H7 (cell line): Measurements from ENCODE around the gene LCT. TPM values are rescaled to one million over a fixed set of nuclear protein-coding genes. Genes with fewer than 3 reads are reported as not detected.
"Not testable (repeated sequence)": the region's sequence is repeated elsewhere in the genome, so short reads cannot be mapped to it uniquely, and the experiment has no call there.

Source experiments
- DNase-seq: peaks from one replicate; pipeline ENCODE4 v3.0.0; 2012
- H3K27me3 ChIP-seq: 2 replicates; pipeline ENCODE4 v1.6.0; 2011; ENCODE audit warnings: mild to moderate bottlenecking, low read length; ENCODE audit not compliant: control insufficient read depth, insufficient read depth
- H3K36me3 ChIP-seq: replicated peaks from 2 replicates; pipeline ENCODE4 v1.5.1; 2011; ENCODE audit warnings: low read length; ENCODE audit not compliant: control insufficient read depth, insufficient read depth
- H3K4me3 ChIP-seq: 2 replicates; pipeline ENCODE4 v1.5.1; 2011; ENCODE audit warnings: low read depth, mild to moderate bottlenecking, control low read depth, low read length, moderate library complexity; ENCODE audit not compliant: insufficient read depth
- total RNA-seq: library from RNA; depleted of rRNA; stranded (reverse); fragments of >200 nt; shearing (Covaris generic); gene quantifications from 2 replicates; pipeline ENCODE4 v1.2.3, GENCODE V29; 2014; rRNA removed

Gene LCT
- total RNA-seq = 0.03 TPM in 1 of 2 replicates, not detected in the other

- Histone ChIP-seq H3K36me3 (peaks cover 7% of the 10 kb centered on the region), H3K4me3 (no peak within 1 kb of the TSS), H3K27me3 (no peaks in the 10 kb centered on the region)
- no peak for DNase-seq
Observed at GRCh38 chr2:135836596-135837270, at the start of gene LCT. Gene LCT (minus strand): TSS chr2:135837184. CDS start chr2:135837169, 15 bp downstream.

DNA sequence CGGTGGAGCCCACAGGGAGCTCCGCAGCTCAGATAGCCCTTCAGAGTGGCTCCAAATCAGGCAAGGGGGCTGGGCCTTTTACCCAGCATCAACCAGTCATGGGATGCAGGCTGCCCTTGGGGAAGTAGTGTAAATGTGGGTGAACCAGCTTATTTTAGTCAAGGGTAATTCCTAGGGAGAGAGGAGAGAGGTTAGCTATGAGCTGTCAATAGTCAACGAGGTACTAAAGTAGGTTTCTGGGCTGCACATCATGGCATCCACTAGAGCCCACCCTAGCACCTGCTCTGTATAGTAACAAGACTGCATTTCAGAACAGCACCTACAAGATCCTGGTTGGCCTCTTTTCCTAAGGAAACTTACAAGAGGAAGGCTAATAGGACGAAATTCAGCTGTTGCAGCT, 48.7 kb upstream of the LCT start:
- DNase-seq = no peak
- H3K27me3 ChIP-seq = no peaks in the 10 kb centered on the region
- H3K36me3 ChIP-seq = no peaks in the 10 kb centered on the region
- no peak overlapping the region for H3K4me3 ChIP-seq

DNA sequence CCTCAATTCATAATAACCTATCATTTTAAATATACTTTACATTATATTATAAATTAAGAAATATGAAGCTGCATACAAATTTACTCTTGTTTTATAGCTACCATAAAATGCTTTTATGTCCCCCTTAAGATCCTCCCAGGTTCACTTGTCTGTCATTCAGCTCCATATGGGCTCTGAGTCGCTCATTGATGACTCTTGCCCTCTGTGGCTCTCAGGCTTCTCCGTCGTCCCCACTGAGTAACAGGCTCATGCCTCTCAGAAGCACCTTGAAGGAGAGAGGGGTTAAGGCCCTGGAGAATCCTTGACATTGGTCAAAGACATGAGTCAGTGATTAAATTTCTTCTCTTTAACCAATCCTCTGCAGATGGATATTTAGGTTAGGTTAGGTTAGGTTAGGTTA, 45.4 kb upstream of the LCT start:
- no peaks in the 10 kb centered on the region for H3K36me3 ChIP-seq
- no peaks in the 10 kb centered on the region for H3K27me3 ChIP-seq
- H3K4me3 ChIP-seq = no peak overlapping the region
- DNase-seq = no peak

DNA sequence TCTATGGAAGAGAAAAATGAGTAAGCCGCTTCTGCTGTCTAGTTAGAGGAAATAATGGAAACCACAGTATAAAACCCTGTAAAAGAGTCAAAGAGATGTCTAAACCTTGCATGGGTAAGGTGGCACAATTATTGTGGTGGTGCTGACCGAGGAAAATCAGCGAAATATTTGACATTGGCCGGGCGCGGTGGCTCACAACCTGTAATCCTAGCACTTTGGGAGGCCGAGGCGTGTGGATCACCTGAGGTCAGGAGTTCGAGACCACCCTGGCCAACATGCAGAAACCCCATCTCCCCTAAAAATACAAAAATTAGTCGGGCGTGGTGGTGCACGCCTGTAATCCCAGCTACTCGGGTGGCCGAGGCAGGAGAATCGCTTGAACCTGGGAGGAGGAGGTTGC, 39.8 kb upstream of the LCT start:
- not testable (repeated sequence) for H3K27me3 ChIP-seq, H3K36me3 ChIP-seq
- H3K4me3 ChIP-seq = peak overlapping the region; percentile 88

GRCh38 chr2:135876066-135876711, 39.2 kb upstream of the LCT start, which contains the start of gene MCM6:
Gene MCM6 (minus strand): TSS chr2:135876443. CDS start chr2:135876365, 78 bp downstream.
- peak within 1 kb of the TSS; percentile 88 for H3K4me3 ChIP-seq
- peak; percentile 94 for DNase-seq
- no peaks in the 10 kb centered on the region for H3K27me3 ChIP-seq
- H3K36me3 ChIP-seq = peaks cover 11% of the 10 kb centered on the region

More for the DNA sequence above, 39.8 kb upstream of the LCT start:
- not testable (repeated sequence) for DNase-seq

- H3K4me3 ChIP-seq = peak overlapping the region; percentile 88
- peak; percentile 77 for DNase-seq
- H3K36me3 ChIP-seq = peaks cover 15% of the 10 kb centered on the region
- H3K27me3 ChIP-seq = no peaks in the 10 kb centered on the region
Observed at GRCh38 chr2:135875491-135876065, 38.6 kb upstream of the LCT start.

- no peaks in the 10 kb centered on the region for H3K27me3 ChIP-seq
- H3K36me3 ChIP-seq = peaks cover 21% of the 10 kb centered on the region
- H3K4me3 ChIP-seq = peak overlapping the region; percentile 88
- no peak for DNase-seq
Observed at GRCh38 chr2:135874777-135875365, 37.9 kb upstream of the LCT start.

GRCh38 chr2:135870571-135870970, 33.6 kb upstream of the LCT start:
- no peak overlapping the region for H3K4me3 ChIP-seq
- H3K27me3 ChIP-seq = no peaks in the 10 kb centered on the region
- DNase-seq = no peak
- peaks cover 42% of the 10 kb centered on the region for H3K36me3 ChIP-seq

GRCh38 chr2:135863233-135863632, 26.2 kb upstream of the LCT start:
- H3K27me3 ChIP-seq = no peaks in the 10 kb centered on the region
- peaks cover 40% of the 10 kb centered on the region for H3K36me3 ChIP-seq
- no peak overlapping the region for H3K4me3 ChIP-seq
- DNase-seq = no peak

DNA sequence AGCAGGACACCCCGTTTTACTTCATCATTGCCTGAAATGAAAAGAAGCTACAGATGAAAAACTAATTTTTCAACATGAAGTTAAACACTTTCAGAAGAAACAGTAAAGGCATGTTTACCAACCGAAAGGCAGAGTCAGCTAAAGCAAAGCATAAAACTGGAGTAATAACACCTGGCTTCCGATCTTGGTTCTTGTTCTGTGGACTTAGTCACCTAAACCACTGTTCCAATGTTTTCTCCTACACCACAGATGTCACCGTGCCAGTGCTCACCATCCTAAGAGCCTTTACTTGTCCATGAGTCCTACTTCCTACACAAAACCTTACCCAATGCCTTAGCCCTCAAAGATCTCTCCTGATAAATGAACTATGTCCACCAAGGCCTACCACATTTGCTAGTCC, 25.7 kb upstream of the LCT start:
- no peaks in the 10 kb centered on the region for H3K27me3 ChIP-seq
- DNase-seq = no peak
- H3K4me3 ChIP-seq = no peak overlapping the region
- H3K36me3 ChIP-seq = peaks cover 41% of the 10 kb centered on the region

DNA sequence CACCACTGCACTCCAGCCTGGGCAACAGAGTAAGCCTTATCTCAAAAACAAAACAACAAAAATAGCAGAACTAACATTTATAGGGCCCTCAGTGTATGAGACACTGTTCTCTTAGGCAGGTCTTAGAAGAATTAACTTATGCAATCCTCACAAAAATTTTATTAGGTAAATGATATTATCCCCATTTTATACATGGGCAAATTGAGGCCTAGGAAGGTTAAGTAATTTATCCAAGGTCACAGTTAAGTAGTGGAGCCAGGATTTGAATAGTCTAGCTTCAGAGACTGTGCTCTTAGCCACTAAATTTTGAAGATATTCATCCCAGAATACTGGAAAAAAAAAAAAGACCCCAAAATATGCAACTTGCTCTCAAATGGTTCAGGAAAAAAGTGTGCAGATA, 16.4 kb upstream of the LCT start:
- H3K4me3 ChIP-seq = no peak overlapping the region
- no peaks in the 10 kb centered on the region for H3K27me3 ChIP-seq
- H3K36me3 ChIP-seq = peaks cover 33% of the 10 kb centered on the region
- DNase-seq = no peak

DNA sequence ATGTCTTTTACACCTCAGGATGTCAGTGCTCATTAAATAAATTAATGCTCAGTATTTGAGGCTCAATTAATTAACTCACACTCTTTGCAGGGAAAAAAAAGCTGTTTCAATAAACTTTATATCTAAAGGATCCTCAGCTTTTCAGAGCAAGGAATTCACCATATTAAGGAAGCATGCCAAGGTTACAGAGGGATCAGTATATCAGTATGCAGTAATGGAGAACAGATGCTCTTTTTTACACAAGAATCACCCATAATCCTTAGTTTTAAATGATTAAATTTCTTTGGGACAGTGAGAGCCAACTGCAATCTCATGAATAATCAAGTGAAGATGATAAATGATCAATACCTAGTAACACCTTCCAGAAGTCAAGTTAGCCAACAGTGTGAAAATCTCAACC, 14.9 kb upstream of the LCT start:
- Histone ChIP-seq H3K27me3 (no peaks in the 10 kb centered on the region), H3K4me3 (no peak overlapping the region), H3K36me3 (peaks cover 28% of the 10 kb centered on the region)
- no peak for DNase-seq

- no peak for DNase-seq
- Histone ChIP-seq H3K4me3 (no peak overlapping the region), H3K27me3 (no peaks in the 10 kb centered on the region), H3K36me3 (peaks cover 25% of the 10 kb centered on the region)
Observed at GRCh38 chr2:135850892-135851668, 14.1 kb upstream of the LCT start.

- DNase-seq = no peak
- no peak overlapping the region for H3K4me3 ChIP-seq
- no peaks in the 10 kb centered on the region for H3K27me3 ChIP-seq
- peaks cover 33% of the 10 kb centered on the region for H3K36me3 ChIP-seq
Observed at GRCh38 chr2:135849087-135849486, 12.1 kb upstream of the LCT start.
